ENCODE measurements around the gene TP53BP1. TPM values are rescaled to one million over a fixed set of nuclear protein-coding genes. Genes with fewer than 3 reads are reported as not detected.

TP53BP1 gene
- total RNA-seq, 1 donor from 2014 or later = 32.0 TPM

DNA sequence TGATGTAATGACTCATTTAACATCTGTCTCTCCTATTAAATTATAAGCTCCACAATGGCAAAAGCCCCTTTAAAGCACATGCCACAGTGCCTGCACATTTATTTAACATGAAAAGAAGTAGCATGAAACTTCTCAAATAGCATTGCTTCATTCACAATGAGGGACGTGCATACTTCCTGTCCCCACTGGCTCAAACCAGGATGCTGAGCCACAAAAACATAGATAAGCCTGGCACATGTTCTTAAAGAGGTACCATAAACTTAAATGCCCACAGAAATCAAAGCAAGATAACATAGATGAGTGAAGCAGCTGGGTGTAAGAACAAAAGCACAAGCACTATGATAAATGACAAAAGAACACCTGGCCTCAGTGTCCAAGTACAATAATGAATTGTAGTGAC, 3.8 kb downstream of the TP53BP1 start:
- intact Hi-C loops (cut with micrococcal nuclease) = no loop called here

DNA sequence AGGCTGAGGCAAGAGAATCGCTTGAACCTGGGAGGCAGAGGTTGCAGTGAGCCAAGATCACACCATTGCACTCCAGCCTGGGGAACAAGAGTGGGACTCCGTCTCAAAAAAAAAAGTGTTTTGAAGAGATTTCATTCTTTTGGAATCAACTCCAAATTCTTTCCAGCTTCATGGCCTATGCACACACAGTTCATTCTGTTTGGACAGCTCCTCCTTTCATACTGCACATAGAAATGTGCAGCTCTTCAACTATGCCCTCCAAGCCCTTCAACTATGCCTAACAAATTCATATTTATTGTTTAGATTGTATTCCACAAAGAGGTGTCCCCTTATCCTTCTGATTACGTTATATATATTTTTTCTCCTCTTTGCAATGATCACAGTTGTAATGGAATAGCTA, 4.2 kb downstream of the TP53BP1 start:
- intact Hi-C loops (cut with micrococcal nuclease) = no loop called here

DNA sequence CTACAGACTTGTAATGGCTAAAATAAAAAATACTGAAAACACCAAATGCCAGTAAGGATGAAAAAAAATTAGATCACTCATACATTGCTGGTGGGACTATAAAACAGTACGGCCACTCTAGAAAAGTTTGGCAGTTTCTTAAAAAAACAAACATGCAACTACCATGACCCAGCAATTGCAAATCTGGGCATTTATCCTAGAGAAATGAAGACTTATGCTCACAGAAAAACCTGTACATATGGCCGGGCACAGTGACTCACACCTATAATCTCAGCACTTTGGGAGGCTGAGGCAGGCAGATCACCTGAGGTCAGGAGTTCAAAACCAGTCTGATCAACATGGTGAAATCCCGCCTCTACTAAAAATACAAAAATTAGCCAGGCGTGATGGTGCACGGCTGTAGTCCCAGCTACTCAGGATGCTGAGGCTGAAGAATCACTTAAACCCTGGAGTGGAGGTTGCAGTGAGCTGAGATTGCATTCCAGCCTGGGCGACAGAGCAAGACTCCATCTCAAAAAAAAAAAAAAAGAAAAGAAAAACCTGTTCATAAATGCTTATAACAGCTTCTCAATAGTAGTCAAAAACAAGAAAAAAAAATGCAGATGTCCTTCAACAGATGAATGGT, 5.6 kb downstream of the TP53BP1 start:
- intact Hi-C loops (cut with micrococcal nuclease) = no loop called here

DNA sequence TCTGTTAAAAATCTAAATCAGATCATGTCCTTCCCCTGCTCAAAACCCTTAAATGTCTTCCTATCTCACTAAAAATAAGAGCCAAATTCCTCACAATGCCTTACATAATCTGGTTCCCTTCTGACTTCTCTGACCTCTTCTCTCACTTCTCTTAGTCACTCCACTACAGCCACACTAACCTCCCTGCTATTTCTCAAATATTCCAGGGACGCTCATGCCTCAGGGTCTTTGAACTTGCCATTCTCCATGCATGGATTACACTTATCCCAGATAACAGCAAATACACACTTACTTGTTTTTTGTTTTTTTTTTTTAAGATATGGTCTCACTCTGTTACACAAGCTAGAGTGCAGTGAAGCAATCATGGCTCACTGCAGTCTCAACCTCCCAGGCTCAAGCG, 8.5 kb downstream of the TP53BP1 start:
- intact Hi-C loops (cut with micrococcal nuclease) = no loop called here

DNA sequence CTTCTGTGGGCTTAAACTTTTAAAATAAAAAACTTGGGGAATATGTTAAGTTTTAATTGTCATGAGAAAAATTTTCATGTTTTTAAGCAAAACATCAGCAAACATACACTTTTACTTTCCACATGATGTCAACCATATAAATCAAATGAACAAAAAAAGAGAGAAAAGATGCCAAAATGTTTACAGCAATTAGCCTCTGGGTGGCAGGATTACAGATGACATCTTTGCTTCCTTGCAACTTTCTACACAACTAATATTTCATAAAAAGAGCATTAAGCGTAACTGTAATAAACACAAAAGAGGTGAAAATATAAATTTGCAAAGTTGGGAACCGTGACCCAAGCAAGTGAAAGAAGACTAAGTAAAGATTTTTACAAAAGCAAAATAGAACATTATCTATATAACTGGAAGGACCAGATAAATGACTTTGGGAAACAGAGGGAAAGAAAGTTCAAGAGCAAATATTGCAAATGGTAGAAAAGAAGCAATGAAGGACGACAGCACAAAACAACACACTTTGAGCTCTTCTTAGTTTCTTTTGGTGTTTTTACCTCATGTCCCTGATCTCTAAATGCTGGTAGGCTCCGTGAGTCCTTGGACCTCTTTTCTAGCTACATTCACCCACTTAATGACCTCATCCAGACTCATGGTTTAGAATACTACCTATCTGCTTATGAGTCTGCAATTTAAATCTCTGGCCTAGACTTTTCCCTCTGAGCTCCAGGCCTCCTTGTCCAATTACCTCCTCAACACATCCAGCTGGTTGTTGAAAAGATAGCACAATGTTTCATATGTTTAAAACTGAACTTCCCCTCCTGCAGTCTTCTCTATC, 9.4 kb downstream of the TP53BP1 start:
- intact Hi-C loops (cut with micrococcal nuclease) = no loop called here

DNA sequence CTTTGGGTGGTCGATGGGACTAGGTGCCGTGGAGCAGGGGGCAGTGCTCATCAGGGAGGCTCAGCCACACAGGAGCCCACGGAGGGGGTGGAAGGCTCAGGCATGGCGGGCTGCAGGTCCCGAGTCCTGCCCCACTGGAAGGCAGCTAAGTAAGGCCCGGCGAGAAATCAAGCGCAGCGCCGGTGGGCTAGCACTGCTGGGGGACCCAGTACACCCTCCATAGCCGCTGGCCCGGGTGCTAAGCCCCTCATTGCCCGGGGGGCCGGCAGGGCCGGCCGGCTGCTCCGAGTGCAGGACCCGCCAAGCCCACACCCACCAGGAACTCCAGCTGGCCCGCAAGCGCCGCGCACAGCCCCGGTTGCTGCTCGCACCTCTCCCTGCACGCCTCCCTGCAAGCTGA, 19.1 kb downstream of the TP53BP1 start:
- intact Hi-C loops (cut with micrococcal nuclease) = no loop called here

DNA sequence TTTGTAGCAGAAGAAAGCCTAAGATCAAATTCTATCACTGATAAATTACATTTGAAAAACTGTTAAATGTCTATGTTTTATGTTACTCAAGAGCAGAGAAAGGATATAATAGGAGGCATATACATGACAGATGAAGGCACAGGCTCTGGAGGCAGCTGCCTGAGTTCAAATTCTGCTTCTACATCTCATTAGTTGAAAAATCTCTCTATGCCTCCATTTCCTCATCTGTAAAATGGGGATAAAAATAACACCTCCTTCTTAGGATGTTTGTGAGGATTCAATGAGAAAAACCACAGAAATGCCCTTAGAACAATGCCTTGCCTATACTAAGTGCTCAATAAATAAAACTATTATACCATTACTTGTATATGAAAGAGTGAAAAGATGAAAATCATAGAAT, 21.0 kb downstream of the TP53BP1 start:
- intact Hi-C loops (cut with micrococcal nuclease) = no loop called here

DNA sequence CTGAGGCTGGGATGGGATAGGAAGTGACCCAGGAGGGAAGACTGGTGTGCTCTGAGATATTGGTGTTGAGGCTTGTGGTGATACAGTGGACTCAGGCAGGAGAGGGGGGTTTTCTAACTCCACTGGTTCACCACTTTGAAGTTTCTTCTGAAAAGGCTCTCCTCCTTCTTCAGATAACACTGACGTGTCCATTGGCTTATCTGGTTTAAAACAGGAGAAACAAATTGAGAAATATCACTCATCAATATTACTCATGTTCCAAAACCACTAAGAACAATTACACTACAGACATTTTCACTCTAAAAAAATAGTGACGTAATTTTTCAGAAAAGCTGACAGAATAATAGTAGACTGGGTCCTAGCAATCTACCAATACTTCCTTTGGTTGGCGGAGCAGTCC, 23.1 kb downstream of the TP53BP1 start:
- intact Hi-C loops (cut with micrococcal nuclease) = no loop called here

DNA sequence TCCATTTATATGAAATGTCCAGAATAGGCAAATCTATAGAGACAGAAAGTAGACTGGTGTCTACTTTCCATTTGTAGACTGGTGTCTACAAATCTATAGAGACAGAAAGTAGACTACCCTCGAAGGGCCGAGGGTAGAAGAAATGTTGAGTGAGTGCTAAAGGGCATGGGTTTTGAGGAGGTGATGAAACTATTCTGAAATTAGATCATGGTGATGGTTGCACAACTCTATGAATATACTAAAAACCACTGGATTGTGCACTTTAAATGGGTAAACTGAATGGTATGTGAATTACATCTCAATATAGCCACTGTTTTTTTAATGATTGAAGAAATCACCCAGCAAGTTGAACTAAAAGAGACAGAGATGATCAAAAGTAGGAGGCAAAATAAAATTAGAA, 27.9 kb downstream of the TP53BP1 start:
- intact Hi-C loops (cut with micrococcal nuclease) = no loop called here

DNA sequence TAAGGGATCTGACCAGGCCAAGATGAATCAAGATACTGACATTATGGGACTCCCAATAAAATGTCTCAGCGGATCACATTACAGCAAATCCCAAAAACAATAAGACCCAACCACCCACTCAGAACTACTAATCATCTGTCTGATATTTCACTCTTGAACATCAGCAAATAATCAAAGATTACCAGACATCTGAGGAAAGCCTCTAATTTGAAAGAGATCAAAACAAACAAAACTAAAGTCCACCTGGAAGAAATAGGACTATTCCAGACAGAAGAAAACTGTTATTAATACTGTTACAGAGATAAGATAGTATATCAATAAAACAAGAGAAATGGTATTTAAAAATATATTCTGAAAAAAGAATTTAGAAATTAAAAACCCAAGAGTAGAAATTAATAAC, 29.0 kb downstream of the TP53BP1 start:
- intact Hi-C loops (cut with micrococcal nuclease) = no loop called here

DNA sequence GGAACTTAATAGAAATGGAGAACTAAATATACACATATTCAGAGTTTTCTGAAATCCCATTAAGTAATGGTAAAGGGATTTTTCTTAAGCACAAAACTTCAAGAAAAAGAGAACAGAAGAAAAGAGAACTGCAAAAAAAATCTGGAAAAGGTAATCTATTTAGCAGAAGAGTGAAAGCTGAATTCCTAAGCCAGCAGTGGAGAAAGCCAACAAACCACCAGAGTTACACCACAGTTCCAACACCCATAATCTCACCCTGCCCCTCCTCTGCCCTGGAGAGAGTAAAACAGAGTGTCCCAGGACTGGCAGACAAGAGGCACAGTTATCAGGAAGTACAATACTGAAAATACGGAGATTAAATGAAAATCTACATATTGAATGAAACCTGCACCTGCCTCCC, 29.4 kb downstream of the TP53BP1 start:
- intact Hi-C loops (cut with micrococcal nuclease) = no loop called here

DNA sequence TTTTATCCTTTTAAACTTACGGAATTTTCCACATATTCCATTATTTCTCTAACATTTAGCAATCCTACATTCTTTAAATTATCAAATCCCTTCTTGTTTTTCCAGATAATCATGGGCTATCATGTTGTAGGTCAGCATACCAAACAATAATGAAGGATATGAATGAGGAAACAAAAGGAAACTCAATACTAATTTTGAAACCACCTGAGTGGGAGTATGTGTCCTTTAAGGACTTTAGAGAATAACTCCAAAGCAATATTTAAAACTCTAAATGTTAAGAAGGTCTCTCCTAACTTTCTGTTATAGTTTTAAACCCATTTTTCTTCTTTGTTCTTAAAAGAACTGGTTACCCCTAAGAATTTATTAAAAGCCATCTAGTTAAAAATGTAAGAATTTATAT, 43.0 kb downstream of the TP53BP1 start:
- intact Hi-C loops (cut with micrococcal nuclease) = no loop called here

DNA sequence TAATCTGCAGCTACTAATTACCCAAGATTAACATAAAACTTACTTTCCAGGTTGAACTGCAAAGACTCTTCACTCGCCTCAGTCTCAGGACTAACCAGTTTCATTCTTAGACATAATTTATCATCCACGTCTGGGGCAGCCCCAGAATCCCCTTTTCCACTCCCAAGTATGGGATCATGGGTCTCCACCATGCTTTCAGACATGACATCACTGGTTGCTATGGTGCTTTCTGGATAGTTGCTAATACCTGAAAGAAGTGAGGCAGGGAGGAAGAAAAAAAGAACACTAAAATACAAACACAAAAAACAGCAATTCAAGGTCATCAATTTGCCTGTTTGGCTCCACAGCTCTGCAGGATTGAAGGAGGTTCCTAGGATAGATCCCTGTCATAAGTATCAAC, 46.6 kb downstream of the TP53BP1 start:
- intact Hi-C loops (cut with micrococcal nuclease) = no loop called here

DNA sequence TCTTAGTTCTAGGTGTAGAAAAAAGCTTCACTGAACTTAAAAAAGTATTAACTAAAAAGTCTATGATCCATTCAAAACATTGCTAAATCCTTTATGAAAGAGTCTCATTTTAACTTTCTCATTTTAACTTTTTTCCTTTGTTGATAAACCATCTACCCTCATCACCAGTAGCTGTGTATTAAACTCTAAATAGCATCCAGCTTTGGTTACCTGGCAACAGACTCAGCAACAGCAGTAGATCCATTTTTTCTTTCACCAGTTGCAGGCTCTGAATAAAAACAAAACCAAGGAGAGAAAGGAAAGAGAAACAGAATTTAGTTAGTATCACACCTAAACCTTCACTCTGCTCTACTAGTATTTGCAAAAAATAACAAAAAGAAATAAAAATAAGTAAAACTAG, 51.6 kb downstream of the TP53BP1 start:
- intact Hi-C loops (cut with micrococcal nuclease) = loop anchor here (1.0 to 5.0 kb wide), 6 partner anchors 52 to 306 kb away; partner anchors contain the start of genes LCMT2, PDIA3 and TP53BP1

DNA sequence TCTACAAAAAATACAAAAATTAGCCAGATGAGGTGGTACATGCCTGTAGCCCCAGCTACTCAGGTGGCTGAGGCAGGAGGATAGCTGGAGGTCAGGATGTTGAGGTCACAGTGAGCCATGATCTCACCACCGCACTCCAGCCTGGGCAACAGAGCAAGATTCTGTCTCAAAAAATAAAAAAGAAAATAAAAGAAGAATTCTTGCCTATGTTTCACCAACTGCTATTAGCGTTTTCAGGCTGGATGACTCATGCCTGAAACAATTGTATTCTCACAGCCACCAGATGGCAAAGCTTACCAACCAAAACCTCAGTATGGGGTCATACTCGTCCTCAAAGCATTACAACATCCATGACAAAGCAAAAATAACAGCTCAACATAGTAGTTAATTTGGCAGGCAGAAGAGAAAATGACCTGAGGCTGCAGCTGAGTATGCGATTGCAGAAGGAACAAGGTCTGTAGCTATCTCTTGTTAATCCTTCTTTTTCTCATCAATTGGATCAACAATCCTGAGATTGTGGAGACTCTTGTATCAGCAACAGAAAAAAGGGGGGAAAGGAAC, 52.2 kb downstream of the TP53BP1 start:
- intact Hi-C loops (cut with micrococcal nuclease) = loop anchor here (1.0 to 5.0 kb wide), 6 partner anchors 52 to 306 kb away; partner anchors contain the start of genes LCMT2, PDIA3 and TP53BP1

DNA sequence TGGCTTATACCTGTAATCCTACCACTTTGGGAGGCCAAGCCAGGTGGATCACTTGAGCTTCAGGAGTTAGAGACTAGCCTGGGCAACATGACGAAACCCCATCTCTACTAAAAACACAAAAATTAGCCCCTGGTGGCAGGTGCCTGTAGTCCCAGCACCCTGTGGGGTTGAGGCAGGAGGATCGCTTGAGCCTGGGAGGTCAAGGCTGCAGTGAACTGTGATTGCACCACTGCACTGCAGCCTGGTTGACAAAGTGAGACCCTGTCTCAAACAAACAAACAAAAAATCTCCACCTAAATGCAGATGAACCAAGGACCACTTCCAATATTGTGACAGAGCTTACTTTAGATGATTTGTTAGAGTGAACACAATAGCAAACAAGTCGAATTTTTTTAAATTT, 53.7 kb downstream of the TP53BP1 start:
- intact Hi-C loops (cut with micrococcal nuclease) = no loop called here

DNA sequence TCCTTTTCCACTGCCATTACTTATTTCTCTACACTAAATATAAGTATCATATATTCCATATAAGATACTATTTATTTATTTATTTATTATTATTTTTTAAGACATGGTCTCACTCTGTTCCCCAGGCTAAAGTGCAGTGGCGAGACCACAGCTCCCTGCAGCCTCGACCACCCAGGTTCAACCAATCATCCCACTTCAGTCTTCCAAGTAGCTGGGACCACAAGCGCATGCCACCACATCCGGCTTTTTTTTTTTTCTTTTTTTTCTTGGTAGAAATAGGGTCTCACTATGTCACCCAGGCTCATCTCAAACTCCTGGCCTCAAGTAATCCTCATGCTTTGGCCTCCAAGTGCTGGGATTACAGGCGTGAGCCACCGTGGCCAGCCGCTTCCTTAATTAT, 56.6 kb downstream of the TP53BP1 start:
- intact Hi-C loops (cut with micrococcal nuclease) = no loop called here

DNA sequence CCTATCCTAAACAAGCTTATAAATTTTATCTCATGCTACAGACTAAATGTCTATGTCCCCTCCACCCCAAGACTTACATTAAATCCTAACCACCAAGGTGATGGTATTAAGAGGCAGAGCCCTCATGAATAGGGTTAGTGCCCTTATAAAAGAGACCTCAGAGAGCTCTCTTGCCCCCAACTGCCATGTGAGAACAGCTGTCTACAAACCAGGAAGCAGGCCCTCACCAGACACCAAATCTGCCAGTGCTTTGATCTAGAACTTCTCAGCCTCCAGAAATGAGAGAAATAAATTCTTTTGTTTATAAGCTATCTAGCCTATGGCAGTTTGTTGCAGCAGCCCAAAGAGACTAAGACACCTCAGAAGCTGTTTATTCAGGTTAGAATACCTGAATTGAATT, 58.5 kb downstream of the TP53BP1 start:
- intact Hi-C loops (cut with micrococcal nuclease) = no loop called here

DNA sequence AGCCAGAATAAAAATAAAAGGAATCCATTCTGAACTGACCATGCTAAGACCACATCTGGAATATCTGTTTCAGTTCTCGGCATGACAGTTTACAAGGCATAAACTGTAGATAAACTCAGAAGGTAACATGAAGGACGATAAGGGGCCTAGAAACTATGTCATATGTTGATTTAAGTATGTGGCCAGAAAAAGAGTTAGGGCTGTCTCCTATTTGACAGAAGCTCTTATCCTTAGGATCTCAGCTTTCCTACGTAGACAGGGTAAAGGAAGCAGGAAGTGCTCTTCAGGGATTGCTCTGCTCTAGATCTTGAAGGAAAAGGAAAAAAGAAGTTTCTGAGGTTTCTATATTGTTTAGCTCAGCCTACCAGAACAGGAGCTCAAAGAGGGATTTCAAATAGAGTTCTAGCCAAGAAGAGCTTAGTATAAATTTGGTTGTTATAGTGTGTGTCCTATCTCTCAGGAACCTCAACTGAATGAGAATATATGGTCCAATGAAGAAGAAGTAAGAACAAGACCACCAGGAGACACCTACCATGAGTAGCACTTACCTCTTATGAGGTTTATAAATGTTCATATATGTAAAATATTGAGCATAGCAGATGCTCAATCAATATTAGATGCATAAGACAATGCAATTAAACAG, 59.2 kb downstream of the TP53BP1 start:
- intact Hi-C loops (cut with micrococcal nuclease) = no loop called here

DNA sequence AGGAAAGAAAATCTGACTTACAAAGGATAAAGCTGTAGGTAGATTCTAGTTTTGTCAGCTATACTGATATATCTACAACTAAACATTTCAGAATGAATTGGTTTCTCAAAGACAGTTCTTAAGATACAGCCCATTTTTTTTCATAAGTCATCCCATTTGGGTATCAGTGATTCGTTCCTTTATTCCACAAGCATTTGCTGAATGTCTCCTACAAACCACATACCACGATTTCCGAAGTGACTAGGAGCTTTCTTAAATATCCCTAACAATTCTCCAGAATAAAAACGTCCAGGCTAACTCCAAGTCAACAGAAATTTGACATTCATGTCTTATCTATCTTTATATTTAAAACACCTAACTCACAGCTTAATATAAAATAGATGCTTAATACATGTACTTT, 59.8 kb downstream of the TP53BP1 start:
- intact Hi-C loops (cut with micrococcal nuclease) = no loop called here

DNA sequence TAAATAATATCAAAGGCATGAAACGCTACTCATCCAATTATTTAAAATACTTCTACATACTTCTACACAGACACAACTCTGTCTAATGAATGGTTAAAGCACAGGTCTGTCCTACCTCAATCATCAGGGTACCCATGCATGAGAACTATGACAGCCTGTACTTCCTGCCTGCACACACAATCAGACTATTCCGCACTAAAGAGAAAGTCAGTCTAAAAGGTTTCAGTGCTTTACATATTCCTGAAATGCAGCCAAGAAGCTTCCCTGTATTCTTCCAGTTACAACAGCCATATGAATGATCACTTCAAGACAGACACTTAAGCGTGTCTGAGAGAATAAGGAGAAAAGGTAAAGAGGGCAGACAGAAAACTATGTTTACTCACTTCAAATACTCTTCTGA, 63.3 kb downstream of the TP53BP1 start:
- intact Hi-C loops (cut with micrococcal nuclease) = no loop called here

DNA sequence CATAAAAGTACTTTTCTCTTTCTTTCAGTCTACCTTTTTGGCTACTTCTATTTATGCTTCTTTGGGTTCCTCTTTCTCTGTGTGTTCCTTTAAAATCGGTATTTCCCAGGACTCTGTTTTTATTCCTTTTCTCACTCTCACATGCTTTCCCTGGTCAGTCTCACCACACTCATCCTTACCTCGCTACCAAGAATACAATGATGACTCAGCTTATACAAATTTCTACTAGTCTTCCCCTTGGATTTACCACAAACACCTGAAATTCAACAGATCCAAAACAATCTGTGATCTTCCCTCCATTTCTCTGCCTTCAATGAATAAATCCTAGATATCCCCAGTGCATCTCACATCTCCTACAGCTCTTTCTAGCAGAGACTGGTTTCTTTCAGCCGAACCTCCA, 69.2 kb downstream of the TP53BP1 start:
- intact Hi-C loops (cut with micrococcal nuclease) = no loop called here
